AG08395 (cell line): ENCODE measurements around the gene TMEM125.

ENCODE experiments used
- DNase-seq: peaks from one replicate; pipeline ENCODE4 v3.0.0; 2012; ENCODE audit warnings: mixed read lengths, low spot score

The TMEM125 gene

GRCh38 chr1:43293896-43294760 lies 24.3 kb downstream of the TMEM125 start:
- DNase-seq, result peak; percentile 74

GRCh38 chr1:43294761-43295160 lies 25.0 kb downstream of the TMEM125 start:
- no peak for DNase-seq

GRCh38 chr1:43296207-43296606 lies 26.4 kb downstream of the TMEM125 start:
- no peak for DNase-seq

- no peak for DNase-seq
These were observed 28.3 kb downstream of the TMEM125 start for GRCh38 chr1:43298055-43298454.

- no peak for DNase-seq
These were observed 29.3 kb downstream of the TMEM125 start for GRCh38 chr1:43299101-43299500.

- no peak for DNase-seq
These were observed 30.8 kb downstream of the TMEM125 start, which contains the start of gene TIE1 for GRCh38 chr1:43300378-43301094. Gene TIE1, plus strand, starts transcription at chr1:43300982. Its CDS starts 90 bp downstream, at chr1:43301072.

- no peak for DNase-seq
These were observed 32.4 kb downstream of the TMEM125 start for GRCh38 chr1:43302201-43302600.

GRCh38 chr1:43302721-43303470 lies 33.1 kb downstream of the TMEM125 start:
- peak; percentile 35 for DNase-seq

- no peak for DNase-seq
These were observed 33.9 kb downstream of the TMEM125 start for GRCh38 chr1:43303471-43304313.

GRCh38 chr1:43304314-43304681 lies 34.5 kb downstream of the TMEM125 start:
- DNase-seq, result no peak

- DNase-seq, result no peak
These were observed 35.1 kb downstream of the TMEM125 start for GRCh38 chr1:43304771-43305300.

GRCh38 chr1:43305461-43305860 lies 35.7 kb downstream of the TMEM125 start:
- no peak for DNase-seq

- no peak for DNase-seq
These were observed 36.3 kb downstream of the TMEM125 start for GRCh38 chr1:43305926-43306687.

GRCh38 chr1:43306688-43307457 lies 37.1 kb downstream of the TMEM125 start:
- DNase-seq, result no peak

GRCh38 chr1:43307458-43308158 lies 37.8 kb downstream of the TMEM125 start:
- DNase-seq, result no peak

GRCh38 chr1:43308635-43309404 lies 39.0 kb downstream of the TMEM125 start:
- no peak for DNase-seq

- peak; percentile 42 for DNase-seq
These were observed 39.7 kb downstream of the TMEM125 start for GRCh38 chr1:43309405-43310025.

- DNase-seq, result no peak
These were observed 41.7 kb downstream of the TMEM125 start for GRCh38 chr1:43311521-43311920.
